NAMALWA (cell line): Measurements from ENCODE around the gene TBC1D4.

Experiments used
- DNase-seq: peaks from one replicate; pipeline ENCODE4 v3.0.0-alpha.2; 2015; ENCODE audit warnings: low spot score

TBC1D4 gene

GRCh38 chr13:75390229-75390628 is 91.7 kb downstream of the TBC1D4 start:
- no peak for DNase-seq

DNA sequence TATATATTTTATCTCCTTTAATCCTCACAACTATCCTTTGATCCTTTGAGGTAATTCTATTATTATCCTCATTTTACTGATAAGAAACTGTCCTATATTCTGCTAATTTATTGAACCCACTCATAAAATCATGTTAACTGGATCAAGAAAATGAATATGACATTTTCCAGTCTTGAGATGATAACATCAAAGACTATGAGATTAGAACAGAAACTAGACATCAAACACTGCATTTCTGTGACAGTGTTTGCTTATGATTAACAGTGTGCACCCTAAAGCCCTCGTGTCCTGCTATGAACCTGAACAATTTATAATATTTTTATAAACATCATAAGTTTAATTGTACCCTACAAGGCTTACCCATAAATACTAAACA is 96.3 kb downstream of the TBC1D4 start:
- DNase-seq = no peak

- DNase-seq = no peak
Observed at GRCh38 chr13:75384879-75385707, 96.9 kb downstream of the TBC1D4 start.

- no peak for DNase-seq
Observed at GRCh38 chr13:75383064-75383715, 98.8 kb downstream of the TBC1D4 start.

DNA sequence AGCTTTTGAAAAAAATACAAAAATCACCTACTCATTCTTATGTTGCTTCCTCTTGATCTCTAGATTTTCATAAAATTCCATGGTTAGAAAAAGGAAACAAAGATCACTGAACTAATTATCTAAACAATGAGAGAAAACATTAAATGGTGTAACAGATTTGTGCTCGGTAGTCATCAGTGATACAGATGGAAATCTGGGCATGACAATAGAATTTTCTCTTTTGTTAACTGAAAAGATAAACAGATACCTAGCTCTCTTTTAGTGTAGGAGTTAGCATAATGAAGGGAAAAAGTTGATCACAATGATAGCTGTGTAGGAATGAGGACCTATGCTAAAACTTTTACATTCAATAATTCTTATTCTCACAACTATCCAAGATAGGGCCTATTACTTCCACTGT is 103.7 kb downstream of the TBC1D4 start:
- DNase-seq = no peak

- no peak for DNase-seq
Observed at GRCh38 chr13:75376792-75377402, 105.1 kb downstream of the TBC1D4 start.

DNA sequence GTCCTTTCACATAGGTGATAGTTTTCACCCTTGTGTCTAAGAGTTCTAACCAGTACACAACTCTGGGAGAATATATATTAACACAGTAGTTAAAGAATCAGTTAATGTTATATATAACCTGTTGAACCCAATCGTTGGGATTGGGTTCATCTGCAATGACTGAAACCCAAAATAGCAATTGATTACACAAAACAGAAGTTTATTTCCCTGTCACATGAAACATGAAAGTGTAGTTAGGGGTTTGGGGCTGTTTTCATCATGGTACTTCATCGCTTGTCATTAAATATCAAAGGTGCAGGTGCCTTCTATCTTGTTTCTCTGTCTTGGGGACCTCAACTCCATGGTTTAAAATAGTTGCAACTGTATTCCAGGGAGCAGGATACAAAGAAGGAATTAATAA is 106.6 kb downstream of the TBC1D4 start:
- DNase-seq = no peak

- DNase-seq = no peak
Observed at GRCh38 chr13:75373988-75374387, 108.0 kb downstream of the TBC1D4 start.

- no peak for DNase-seq
Observed at GRCh38 chr13:75372923-75373841, 108.8 kb downstream of the TBC1D4 start.

DNA sequence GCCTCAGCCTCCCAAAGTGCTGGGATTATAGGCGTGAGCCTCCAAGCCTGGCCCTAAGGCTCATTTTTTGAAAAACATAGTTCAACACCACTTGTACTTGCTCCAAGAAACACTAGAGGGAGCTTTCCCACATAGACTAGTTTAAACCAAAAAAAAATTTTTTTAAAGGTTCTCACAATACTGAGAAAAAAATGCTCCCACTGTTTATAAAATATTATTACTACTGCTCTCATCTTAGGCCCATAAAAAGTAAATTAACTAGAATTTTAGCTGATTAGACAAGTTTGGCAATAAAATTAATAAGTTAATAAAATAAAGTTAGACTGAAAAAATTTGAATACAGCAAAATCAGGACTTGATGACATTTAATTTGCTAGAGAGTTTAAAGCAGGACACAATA is 109.5 kb downstream of the TBC1D4 start:
- peak; percentile 80 for DNase-seq

- DNase-seq = no peak
Observed at GRCh38 chr13:75371203-75371602, 110.8 kb downstream of the TBC1D4 start.

- DNase-seq = no peak
Observed at GRCh38 chr13:75370774-75371173, 111.2 kb downstream of the TBC1D4 start.

GRCh38 chr13:75369981-75370380 is 112.0 kb downstream of the TBC1D4 start:
- DNase-seq = no peak

DNA sequence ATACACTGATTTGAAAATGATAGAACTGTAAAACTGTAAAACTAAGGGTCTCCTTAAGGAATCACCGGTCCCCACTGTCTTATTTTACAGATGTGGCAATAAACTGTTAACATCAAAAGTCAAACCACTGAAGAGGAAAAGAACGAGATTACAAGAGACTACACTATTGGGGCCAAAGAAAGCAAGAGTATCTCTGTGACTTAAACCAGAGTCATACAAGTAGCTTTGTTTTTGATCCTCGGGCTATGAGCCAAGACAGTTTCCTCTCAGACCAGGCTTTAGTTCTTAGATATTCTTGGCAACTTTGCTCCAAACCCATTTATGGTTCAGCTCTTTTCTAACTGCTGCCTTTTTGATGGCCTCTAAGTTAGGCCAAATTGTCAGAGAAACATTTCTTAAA is 113.8 kb downstream of the TBC1D4 start:
- no peak for DNase-seq

DNA sequence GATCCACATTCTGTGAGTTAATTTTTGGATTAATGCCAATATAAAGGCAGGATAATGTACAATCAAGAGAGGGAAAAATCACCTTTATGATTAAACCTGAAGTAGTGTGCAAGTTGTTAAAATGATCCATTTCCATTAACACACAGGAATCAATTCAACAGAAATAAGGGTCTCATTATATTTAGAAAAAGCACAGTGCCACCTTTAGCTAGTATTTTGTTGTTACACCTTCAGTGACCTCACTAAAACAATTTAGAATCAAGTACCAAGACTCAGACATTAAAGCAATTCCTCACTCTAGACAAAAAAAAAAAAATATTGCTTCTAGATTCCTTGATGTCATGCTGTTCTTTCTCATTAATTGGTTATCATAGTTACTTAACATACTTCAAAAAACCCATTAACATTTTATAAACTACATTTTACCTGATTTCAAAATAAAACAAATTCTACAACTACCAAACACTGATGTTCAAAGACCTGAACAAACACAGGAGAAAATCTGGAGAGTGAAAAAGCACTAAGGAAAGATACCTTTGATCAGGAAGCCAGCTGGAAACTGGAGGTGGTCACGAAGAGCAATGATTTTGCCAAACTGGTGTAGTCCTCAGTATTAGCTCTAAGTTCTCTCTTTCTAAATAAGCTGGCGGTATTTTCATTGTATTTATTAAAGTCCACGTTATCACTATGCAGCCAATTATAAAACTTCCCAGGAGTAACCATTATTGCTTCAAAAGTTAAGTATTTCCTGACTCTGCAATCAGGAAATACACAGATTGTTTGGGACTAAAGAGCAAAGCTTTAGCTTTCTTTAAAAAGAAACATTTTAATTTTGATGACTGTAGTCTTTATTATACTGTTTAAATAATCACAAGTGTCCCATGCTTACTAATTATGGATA is 115.3 kb downstream of the TBC1D4 start:
- DNase-seq = peak; percentile 20

GRCh38 chr13:75365724-75366173 is 116.2 kb downstream of the TBC1D4 start:
- peak; percentile 28 for DNase-seq

DNA sequence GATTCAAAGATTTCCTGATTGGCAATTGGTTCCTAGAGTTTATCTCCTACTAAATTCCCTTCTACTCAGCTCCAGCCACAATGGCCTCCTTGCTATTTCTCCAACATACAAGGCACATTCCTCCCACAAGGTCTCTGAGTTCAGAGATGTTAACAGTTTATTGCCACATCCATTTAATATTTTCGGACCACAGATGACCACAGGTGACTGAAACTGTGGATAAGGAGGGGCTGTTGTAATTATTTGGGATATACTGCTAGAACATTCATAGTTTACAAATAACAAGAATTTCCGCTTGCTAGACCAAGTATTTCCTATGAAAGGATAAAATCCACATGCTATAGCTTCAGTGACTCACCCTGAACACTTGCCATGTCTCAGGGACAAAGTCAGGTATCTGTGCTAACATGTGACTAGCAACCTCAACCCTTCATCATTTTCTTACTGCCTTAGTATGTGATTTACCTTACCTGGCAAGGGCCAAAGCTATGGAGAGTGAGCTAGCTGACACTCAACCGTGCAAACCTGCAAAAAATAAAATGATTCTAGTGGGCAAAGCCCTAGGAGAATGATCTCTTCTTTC is 117.7 kb downstream of the TBC1D4 start:
- DNase-seq = no peak

DNA sequence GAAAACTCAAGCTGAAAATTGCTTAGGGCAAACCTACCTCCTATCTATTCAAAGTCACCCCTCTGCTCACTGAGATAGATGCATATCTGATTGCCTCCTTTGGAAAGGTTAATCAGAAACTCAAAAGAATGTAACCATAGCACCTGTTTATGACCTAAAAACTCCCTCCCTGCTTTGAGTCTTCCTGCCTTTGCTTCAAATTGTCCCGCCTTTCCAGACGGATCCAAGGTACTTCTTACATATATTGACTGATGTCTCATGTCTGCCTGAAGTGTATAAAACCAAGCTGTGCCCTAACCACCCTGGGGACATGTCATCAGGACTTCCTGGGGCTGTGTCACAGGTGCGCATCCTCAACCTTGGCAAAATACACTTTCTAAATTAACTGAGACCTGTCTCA is 118.6 kb downstream of the TBC1D4 start:
- no peak for DNase-seq

DNA sequence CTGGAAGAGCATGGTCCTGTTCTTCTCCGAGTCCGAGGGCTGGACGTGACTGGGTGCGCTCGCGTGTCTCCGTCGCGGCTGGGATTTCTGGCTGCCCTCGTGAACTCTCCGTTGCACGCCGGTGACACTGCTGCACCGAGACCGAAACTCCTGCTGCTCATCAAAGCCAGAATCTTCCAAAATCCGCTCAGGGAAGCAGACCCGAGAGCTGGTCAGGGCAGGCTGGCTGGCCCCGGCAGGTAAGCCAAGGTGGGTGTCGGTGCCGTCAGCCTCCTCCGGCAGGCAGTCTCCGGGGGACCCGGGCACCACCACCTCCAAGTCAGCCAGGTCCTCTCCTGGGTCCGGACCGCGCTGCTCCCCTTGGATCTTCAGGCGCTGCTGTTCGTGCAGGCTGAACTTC is 119.9 kb downstream of the TBC1D4 start:
- no peak for DNase-seq

DNA sequence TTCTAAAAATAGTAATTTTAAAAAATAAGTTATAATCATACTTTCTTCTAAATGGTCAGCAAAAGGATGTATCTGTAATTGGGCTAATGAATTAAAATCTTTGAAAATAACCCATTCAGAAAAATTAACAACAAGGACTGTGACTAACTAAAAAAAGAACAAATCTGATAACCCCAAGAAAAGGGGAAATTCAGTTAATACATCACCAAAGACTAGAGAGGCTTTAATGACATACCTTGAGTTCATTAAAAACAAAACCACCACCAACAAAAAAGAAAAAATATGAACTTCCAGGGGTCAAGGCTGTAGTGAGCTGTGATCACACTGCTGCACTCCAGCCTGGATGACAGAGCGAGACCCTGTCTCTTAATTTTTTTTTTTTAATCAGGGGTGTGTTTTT is 121.8 kb downstream of the TBC1D4 start:
- no peak for DNase-seq

DNA sequence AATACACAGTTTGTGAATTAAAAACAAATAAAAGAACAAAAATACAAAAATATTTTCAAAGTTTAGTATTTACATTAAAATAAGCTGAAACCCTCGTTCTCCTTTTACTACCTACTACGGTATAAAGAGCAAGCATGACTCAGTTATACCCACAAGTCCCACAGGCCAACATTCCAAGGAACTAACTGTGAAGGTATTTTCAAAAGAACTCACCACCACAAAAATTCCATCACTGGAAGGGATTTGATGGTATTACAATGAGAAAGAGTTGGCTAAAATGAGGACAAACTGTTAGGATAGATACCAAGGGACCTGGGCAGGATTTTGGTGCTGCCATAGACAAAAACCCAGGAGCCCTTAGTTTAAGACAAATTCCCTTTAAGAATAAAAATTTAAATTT is 122.7 kb downstream of the TBC1D4 start:
- no peak for DNase-seq
